Epithelial cell of esophagus (primary cell): ENCODE data around the gene HOXD13.

Experiments used
- DNase-seq: peaks from one replicate; pipeline ENCODE4 v3.0.0; 2010; ENCODE audit warnings: low read depth
- H3K4me3 ChIP-seq: 2 replicates; pipeline ENCODE4 v1.5.1; 2011; ENCODE audit warnings: mild to moderate bottlenecking, low read length, control low read depth
- TF ChIP-seq, protein P1 (sequence below): IDR thresholded peaks from 2 replicates; pipeline ENCODE4 v1.5.1; 2011; ENCODE audit warnings: low read depth, mild to moderate bottlenecking, low read length, control low read depth, inconsistent platforms; ENCODE audit not compliant: insufficient read depth; ENCODE audit errors: missing control alignments

Gene HOXD13

GRCh38 chr2:176101216-176101830 is 8.8 kb downstream of the HOXD13 start:
- no peak overlapping the region for H3K4me3 ChIP-seq
- no peak for DNase-seq
- TF ChIP-seq, protein P1, sequence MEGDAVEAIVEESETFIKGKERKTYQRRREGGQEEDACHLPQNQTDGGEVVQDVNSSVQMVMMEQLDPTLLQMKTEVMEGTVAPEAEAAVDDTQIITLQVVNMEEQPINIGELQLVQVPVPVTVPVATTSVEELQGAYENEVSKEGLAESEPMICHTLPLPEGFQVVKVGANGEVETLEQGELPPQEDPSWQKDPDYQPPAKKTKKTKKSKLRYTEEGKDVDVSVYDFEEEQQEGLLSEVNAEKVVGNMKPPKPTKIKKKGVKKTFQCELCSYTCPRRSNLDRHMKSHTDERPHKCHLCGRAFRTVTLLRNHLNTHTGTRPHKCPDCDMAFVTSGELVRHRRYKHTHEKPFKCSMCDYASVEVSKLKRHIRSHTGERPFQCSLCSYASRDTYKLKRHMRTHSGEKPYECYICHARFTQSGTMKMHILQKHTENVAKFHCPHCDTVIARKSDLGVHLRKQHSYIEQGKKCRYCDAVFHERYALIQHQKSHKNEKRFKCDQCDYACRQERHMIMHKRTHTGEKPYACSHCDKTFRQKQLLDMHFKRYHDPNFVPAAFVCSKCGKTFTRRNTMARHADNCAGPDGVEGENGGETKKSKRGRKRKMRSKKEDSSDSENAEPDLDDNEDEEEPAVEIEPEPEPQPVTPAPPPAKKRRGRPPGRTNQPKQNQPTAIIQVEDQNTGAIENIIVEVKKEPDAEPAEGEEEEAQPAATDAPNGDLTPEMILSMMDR: no peak

DNA sequence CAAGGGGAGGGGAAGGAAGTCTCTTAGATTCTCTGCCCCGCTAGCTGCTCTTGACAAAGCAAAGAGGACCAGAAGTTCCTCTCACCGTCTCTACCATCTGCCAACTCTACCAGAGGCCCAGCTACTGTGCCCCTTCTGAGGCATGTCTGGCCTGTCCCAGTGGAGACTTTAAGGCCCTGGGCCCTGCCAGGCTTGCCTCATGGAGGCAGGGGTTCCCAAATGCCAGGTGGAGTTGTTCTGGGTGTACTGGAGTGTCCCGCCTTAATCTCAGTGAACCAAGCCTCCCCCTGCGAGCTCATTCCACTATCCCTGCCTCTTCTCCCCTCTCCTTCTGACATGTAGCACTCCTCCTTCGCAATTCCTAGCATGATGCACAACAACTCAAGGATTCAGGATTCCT is 9.3 kb downstream of the HOXD13 start:
- TF ChIP-seq, protein P1: no peak
- H3K4me3 ChIP-seq: no peak overlapping the region
- DNase-seq: no peak

- TF ChIP-seq, protein P1: no peak
- H3K4me3 ChIP-seq: no peak overlapping the region
- no peak for DNase-seq
Measured at GRCh38 chr2:176102309-176102866, 9.9 kb downstream of the HOXD13 start.

- DNase-seq: no peak
- TF ChIP-seq, protein P1: no peak
- no peak overlapping the region for H3K4me3 ChIP-seq
Measured at GRCh38 chr2:176103194-176103593, 10.7 kb downstream of the HOXD13 start.

DNA sequence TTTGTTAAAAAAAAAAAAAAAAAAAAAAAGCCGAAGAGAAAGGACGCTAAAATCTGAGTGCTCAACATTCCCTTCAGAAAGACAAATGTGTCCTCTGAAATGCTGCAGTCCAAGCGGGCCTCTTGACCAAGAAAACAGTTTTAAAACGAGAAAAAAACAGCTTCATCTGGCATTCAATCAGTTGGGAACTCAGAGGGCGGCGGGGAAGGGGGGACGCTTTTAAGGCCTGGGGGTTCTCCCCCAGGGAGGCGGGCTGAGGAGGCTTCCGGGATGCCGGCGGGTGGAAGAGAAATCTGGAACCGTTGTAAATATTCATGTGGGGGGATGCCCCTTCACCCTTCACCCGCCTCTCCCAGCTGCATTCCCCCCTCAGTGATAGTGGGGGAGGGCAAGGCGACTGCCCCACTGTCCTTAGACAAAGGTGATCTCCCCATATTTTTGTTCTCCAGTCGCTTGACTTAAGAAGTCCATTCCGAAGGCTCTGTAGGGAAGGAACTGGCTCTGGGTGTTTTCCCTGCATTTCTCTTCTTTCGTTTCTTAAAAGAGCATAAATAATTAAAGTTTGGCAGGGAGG is 11.3 kb downstream of the HOXD13 start:
- H3K4me3 ChIP-seq: no peak overlapping the region
- TF ChIP-seq, protein P1: no peak

DNA sequence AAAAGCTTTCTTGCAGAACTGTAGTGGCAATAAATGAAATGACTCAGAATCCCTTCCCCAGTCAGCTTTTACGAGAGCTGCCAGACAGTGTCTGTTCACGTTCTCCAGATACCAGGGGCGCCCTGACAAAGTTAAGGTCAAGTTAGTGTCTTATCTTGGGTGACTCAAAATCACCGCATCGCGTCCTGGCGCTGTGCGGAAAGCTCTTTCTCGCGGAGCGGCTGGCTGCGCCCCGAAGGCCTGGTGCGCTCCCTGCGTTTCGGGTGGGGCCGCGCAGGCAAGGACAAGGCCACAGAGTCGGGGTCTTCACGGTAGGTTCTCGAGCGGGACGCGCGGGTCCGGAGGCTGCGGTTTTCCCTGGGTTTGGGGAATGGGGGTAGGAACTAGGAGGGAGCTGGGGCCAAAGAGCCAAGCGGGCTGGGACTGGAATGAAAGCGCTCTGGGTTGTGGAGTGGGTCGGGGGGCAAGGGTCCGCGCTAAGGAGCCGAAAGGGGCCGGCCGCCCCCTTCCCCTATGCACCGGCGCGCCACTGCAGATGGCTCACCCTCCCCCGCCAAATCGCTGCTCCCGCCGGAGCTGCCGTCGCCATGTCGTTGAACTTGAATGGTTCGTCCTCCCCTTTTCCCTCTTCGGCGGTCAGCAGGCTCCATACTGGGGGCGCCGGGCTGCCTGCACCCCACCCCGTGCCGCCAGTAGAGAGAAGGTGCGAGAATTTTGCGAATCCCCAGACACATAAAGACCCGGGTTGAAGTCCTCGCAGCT is 12.0 kb downstream of the HOXD13 start:
- no peak overlapping the region for H3K4me3 ChIP-seq
- TF ChIP-seq, protein P1: no peak
- DNase-seq: no peak

More for the DNA sequence above, 11.3 kb downstream of the HOXD13 start:
- no peak for DNase-seq
